Peyer's patch (tissue), 4 donors: ENCODE measurements around the gene SREK1. TPM values are rescaled to one million over a fixed set of nuclear protein-coding genes. Genes with fewer than 3 reads are reported as not detected.

ENCODE experiments used
- DNase-seq, 3 donors: peaks; one replicate each; pipeline ENCODE4 v3.0.0-alpha.2; 2017 to 2019
- H3K27ac ChIP-seq, 4 donors: fragments of 200-600 bp; sonication (generic); one replicate each; pipeline ENCODE4 v1.5.1; 2016 to 2019
- H3K27me3 ChIP-seq, 2 donors: fragments of 200-600 bp; sonication (generic); one replicate each; pipeline ENCODE4 v1.5.1; 2019
- H3K36me3 ChIP-seq, 3 donors: fragments of 200-600 bp; sonication (generic); one replicate each; pipeline ENCODE4 v1.5.1; 2016 to 2019
- H3K4me1 ChIP-seq, 4 donors: fragments of 200-600 bp; sonication (generic); one replicate each; pipeline ENCODE4 v1.5.1; 2016 to 2019
- H3K4me3 ChIP-seq, 4 donors: fragments of 200-600 bp; sonication (generic); 1 replicate in 3 of 4; 2 replicates in 1 of 4; pipeline ENCODE4 v1.5.1; 2016 to 2019; ENCODE audit warnings: mild to moderate bottlenecking in 1 of 4
- H3K9me3 ChIP-seq, 4 donors: fragments of 200-600 bp; sonication (generic); one replicate each; pipeline ENCODE4 v1.5.1; 2016 to 2019; ENCODE audit warnings: mild to moderate bottlenecking in 1 of 4
- CTCF ChIP-seq, 6 experiments: fragments of 450-650 bp in 4 of 6; fragments of 200-600 bp in 2 of 6; sonication (generic) in 1 of 6; IDR thresholded peaks; one replicate each; pipeline ENCODE4 v1.5.1; 2017 to 2019; ENCODE audit warnings: antibody characterized with exemption in 6 of 6, mild to moderate bottlenecking in 3 of 6, moderate library complexity in 1 of 6
- POLR2A ChIP-seq, 2 donors: fragments of 450-650 bp; IDR thresholded peaks; one replicate each; pipeline ENCODE4 v1.5.1; 2017; ENCODE audit warnings: antibody characterized with exemption in 2 of 2, mild to moderate bottlenecking in 2 of 2, moderate library complexity in 2 of 2
- total RNA-seq, 4 donors: library from RNA; depleted of rRNA; stranded (reverse); fragments of >200 nt; gene quantifications; one replicate each; pipeline ENCODE4 v1.1.0, GENCODE V29; 2016

Gene SREK1
- 100 to 1,000 TPM in 3 of 4 donors, 10 to 100 TPM in 1; 99.8 to 282 (median 115) TPM for total RNA-seq

GRCh38 chr5:66144074-66144833 lies at the start of gene SREK1:
Gene SREK1 (plus strand): TSS chr5:66144300. CDS start chr5:66144377, 77 bp downstream.
- TF ChIP-seq CTCF (IDR thresholded peaks at IDR 0.05): no peak
- TF ChIP-seq POLR2A (IDR thresholded peaks at IDR 0.05): peak; percentile 76 to 86
- Histone ChIP-seq H3K4me1 (peaks cover 0 to 24% (median 0%) of the 10 kb centered on the region in 4 donors), H3K9me3 (no peaks in the 10 kb centered on the region), H3K36me3 (no peaks in the 10 kb centered on the region), H3K27ac (peak within 1 kb of the TSS; percentile 94 to 100 (median 98)), H3K27me3 (no peaks in the 10 kb centered on the region), H3K4me3 (peak within 1 kb of the TSS; percentile 72 to 95 (median 80))
- DNase-seq: peak; percentile 91 to 97 (median 94)

GRCh38 chr5:66100851-66101250 lies 43.2 kb upstream of the SREK1 start:
- Histone ChIP-seq H3K9me3 (peaks cover 0 to 19% (median 7%) of the 10 kb centered on the region in 4 donors), H3K36me3 (no peaks in the 10 kb centered on the region), H3K27me3 (no peaks in the 10 kb centered on the region), H3K27ac (no peak overlapping the region), H3K4me3 (no peak overlapping the region), H3K4me1 (no peaks in the 10 kb centered on the region)
- DNase-seq: no peak
- TF ChIP-seq CTCF (IDR thresholded peaks at IDR 0.05) (no peak), POLR2A (IDR thresholded peaks at IDR 0.05) (no peak)

- DNase-seq: no peak
- TF ChIP-seq CTCF (IDR thresholded peaks at IDR 0.05): no peak
- TF ChIP-seq POLR2A (IDR thresholded peaks at IDR 0.05): no peak
- Histone ChIP-seq H3K4me1 (no peaks in the 10 kb centered on the region), H3K27ac (no peak overlapping the region), H3K36me3 (no peaks in the 10 kb centered on the region), H3K9me3 (peaks cover 0 to 19% (median 0%) of the 10 kb centered on the region in 4 donors), H3K27me3 (no peaks in the 10 kb centered on the region), H3K4me3 (no peak overlapping the region)
These were observed 30.9 kb upstream of the SREK1 start for GRCh38 chr5:66113160-66113559.

GRCh38 chr5:66118304-66118703 lies 25.8 kb upstream of the SREK1 start:
- Histone ChIP-seq H3K36me3 (no peaks in the 10 kb centered on the region), H3K27me3 (no peaks in the 10 kb centered on the region), H3K4me1 (no peaks in the 10 kb centered on the region), H3K9me3 (no peaks in the 10 kb centered on the region), H3K27ac (no peak overlapping the region), H3K4me3 (no peak overlapping the region)
- DNase-seq: no peak
- TF ChIP-seq POLR2A (IDR thresholded peaks at IDR 0.05) (no peak), CTCF (IDR thresholded peaks at IDR 0.05) (no peak)

GRCh38 chr5:66122379-66123034 lies 21.6 kb upstream of the SREK1 start:
- H3K4me1 ChIP-seq: no peaks in the 10 kb centered on the region
- no peak for DNase-seq
- H3K4me3 ChIP-seq: no peak overlapping the region
- H3K36me3 ChIP-seq: no peaks in the 10 kb centered on the region
- no peaks in the 10 kb centered on the region for H3K27me3 ChIP-seq
- no peak overlapping the region for H3K27ac ChIP-seq
- TF ChIP-seq CTCF (IDR thresholded peaks at IDR 0.05) (no peak), POLR2A (IDR thresholded peaks at IDR 0.05) (no peak)
- no peaks in the 10 kb centered on the region for H3K9me3 ChIP-seq
